GM12878 (cell line): Measurements from ENCODE around the gene GFM1.
A peak's percentile ranks its signal among the peaks of the same experiment; 100 is the strongest.

ENCODE experiments used
- CTCF ChIP-seq, 3 experiments: IDR thresholded peaks in 2 of 3; conservative IDR thresholded peaks in 1 of 3; 2 replicates each; pipeline ENCODE4 v1.5.1; 2011; ENCODE audit warnings: low read depth in 3 of 3, low read length in 3 of 3, mild to moderate bottlenecking in 3 of 3, control low read depth in 2 of 3, moderate library complexity in 2 of 3, inconsistent platforms in 1 of 3, mixed read lengths in 1 of 3; ENCODE audit not compliant: control insufficient read depth in 2 of 3, insufficient read depth in 1 of 3; ENCODE audit errors: extremely low read depth in 1 of 3
- MXI1 ChIP-seq: fragments of 150-350 bp; IDR thresholded peaks from 2 replicates; pipeline ENCODE4 v1.6.1; 2011; ENCODE audit warnings: low read depth, mild to moderate bottlenecking, inconsistent platforms, low read length, improper control_type of control experiment
- ZNF274 ChIP-seq: IDR thresholded peaks from one replicate; pipeline ENCODE4 v1.8.0; 2011; ENCODE audit not compliant: insufficient read length, insufficient read depth

DNA sequence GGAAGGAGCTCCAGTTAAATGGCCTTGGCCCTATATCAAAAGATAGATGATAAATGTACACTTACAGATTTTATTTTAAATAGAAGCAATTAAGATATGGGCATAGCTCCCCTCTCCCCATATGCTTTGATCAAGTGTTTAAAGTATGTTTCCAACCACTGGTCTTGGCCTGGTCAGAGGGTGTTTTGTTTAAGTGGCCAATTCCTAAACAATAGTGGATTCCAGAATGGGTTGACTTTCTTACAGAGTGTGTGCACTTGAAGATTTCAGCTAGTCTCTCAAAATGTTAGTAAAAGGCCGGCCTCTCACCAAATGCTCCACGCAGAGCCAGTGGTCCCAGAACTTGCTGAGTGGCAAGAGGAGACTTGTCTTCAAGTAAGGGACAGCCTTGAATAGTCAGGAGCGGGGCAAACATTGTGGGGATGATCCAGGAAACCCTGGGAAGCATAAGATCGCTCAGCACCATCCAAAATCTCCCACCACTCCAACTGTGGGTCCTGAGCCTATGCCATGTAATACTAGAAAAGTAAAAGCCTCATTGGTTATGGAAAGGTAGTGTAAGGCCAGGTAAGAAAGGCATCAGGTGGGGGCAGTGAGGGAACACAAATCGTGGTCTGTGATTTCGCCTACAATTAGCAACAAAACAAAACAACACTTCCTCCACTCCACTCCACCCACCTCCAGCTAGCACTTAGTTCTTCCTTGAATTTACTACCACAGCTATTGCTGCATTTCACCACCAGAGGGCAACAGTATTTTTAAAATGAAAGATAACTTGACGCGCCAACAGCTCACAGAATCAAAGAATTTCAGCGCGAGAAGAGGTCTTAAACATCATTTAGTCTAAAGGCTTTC, 83.1 kb downstream of the GFM1 start:
- TF ChIP-seq MXI1: no peak
- peak; percentile 67 to 90 (median 81) for TF ChIP-seq CTCF (IDR thresholded peaks at IDR 0.05 in 2 of 3, conservative IDR thresholded peaks at IDR 0.05 in 1 of 3; ENCODE audit: control insufficient read depth in 2 of 3, extremely low read depth in 1 of 3, insufficient read depth in 1 of 3, low read depth in 3 of 3, low read length in 3 of 3)
- TF ChIP-seq ZNF274: no peak
